Activated B cell treated with CpG ODN at 0.5 μM for 24 hours (primary cell): Measurements from ENCODE around the gene TP63. TPM values are rescaled to one million over a fixed set of nuclear protein-coding genes. Genes with fewer than 3 reads are reported as not detected.
"Not testable (repeated sequence)": the region's sequence is repeated elsewhere in the genome, so short reads cannot be mapped to it uniquely, and the experiment has no call there.

Source experiments
- ATAC-seq: fragments of 200-7000 bp; cut with Tn5 transposase; one replicate; pipeline ENCODE4 v1.10.0; 2021; ENCODE audit warnings: low read depth, mild to moderate bottlenecking, moderate library complexity
- CTCF ChIA-PET: fragments of 350-600 bp; sonication (Branson Sonifier 250); formaldehyde crosslinking; loops from one replicate; lab custom pipeline; 2021; ENCODE audit warnings: antibody characterized with exemption; lab: Charles Lee
- POLR2A ChIA-PET: fragments of 350-600 bp; sonication (Branson Sonifier 250); formaldehyde crosslinking; loops from one replicate; lab custom pipeline; 2021; ENCODE audit warnings: antibody characterized with exemption; lab: Charles Lee
- DNase-seq: peaks from one replicate; pipeline ENCODE4 v3.0.0; 2022
- H3K27ac Mint-ChIP-seq: one replicate; pipeline ENCODE4 v1.8.0; 2020; ENCODE audit warnings: mixed read lengths
- H3K27me3 Mint-ChIP-seq: one replicate; pipeline ENCODE4 v1.8.0; 2021; ENCODE audit warnings: mixed read lengths
- H3K36me3 Mint-ChIP-seq: one replicate; pipeline ENCODE4 v1.8.0; 2021; ENCODE audit warnings: low read depth, mixed read lengths
- H3K4me1 Mint-ChIP-seq: one replicate; pipeline ENCODE4 v1.8.0; 2021; ENCODE audit warnings: mixed read lengths
- H3K4me3 Mint-ChIP-seq: one replicate; pipeline ENCODE4 v1.8.0; 2020; ENCODE audit warnings: mild to moderate bottlenecking, mixed read lengths
- H3K9me3 Mint-ChIP-seq: one replicate; pipeline ENCODE4 v1.8.0; 2020; ENCODE audit warnings: mixed read lengths
- CTCF ChIP-seq: fragments of 200-600 bp; IDR thresholded peaks from one replicate; pipeline ENCODE4 v1.8.0; 2022; ENCODE audit warnings: antibody characterized with exemption, mild to moderate bottlenecking
- intact Hi-C: fragments of 100-400 bp; cut with micrococcal nuclease; formaldehyde crosslinking; loops from one replicate; pipeline ENCODE4 v1.15.1; 2024
- total RNA-seq: library from RNA; stranded (reverse); gene quantifications from 2 replicates; pipeline ENCODE4 v1.2.3, GENCODE V29; 2022

TP63 gene
- total RNA-seq, 1 donor from 2014 or later = 3.9 TPM

DNA sequence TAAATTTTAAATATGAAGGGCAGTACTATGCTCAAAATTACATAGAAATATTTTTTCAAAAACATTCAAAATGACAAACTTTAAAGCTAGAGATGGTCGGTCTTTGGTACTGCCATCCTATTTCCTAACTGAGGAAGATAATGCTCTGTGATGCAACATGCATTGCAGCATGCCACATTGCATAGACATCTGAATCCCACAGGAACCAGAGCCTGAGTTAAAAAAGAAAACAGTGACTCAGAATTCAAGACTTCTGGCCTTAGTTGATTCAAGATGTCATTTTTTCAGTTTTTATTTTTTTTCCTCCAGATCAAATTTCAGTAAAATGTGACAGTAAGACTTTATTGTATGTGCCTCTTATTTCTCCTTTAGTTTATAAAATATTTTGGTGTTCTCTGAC is 33.1 kb downstream of the TP63 start:
- intact Hi-C loops = no loop called here
- Mint-ChIP-seq H3K27ac (no peak overlapping the region), H3K4me1 (no peaks in the 10 kb centered on the region), H3K36me3 (no peaks in the 10 kb centered on the region), H3K9me3 (no peaks in the 10 kb centered on the region), H3K4me3 (no peak overlapping the region), H3K27me3 (no peaks in the 10 kb centered on the region)
- no peak for TF ChIP-seq CTCF
- no peak for ATAC-seq
- POLR2A ChIA-PET = no interaction called here
- CTCF ChIA-PET = no interaction called here
- DNase-seq = no peak

DNA sequence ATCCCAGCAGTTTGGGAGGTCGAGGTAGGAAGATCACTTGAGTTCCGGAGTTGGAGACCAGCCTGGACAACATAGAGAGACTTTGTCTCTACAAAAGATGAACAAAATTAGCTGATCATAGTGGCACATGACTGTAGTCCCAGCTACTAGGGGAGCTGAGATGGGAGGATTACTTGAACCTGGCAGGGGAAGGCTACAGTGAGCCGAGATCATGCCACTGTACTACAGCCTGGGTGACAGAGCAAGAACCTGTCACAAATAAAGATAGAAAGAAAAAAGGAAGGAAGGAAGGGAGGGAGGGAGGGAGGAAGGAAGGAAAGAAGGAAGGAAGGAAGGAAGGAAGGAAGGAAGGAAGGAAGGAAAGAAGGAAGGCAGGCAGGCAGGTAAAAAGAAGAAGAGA is 41.2 kb downstream of the TP63 start:
- H3K9me3 Mint-ChIP-seq, DNase-seq, CTCF ChIA-PET, H3K4me3 Mint-ChIP-seq, POLR2A ChIA-PET, H3K27me3 Mint-ChIP-seq, H3K4me1 Mint-ChIP-seq, H3K36me3 Mint-ChIP-seq, ATAC-seq, H3K27ac Mint-ChIP-seq: not testable (repeated sequence)
- intact Hi-C loops = loop anchor here (10.0 kb wide), 1 partner anchor 158 kb away; no protein-coding TSS in a partner anchor

- H3K4me1 Mint-ChIP-seq = peaks cover 1% of the 10 kb centered on the region
- no peaks in the 10 kb centered on the region for H3K36me3 Mint-ChIP-seq
- no peak overlapping the region for H3K27ac Mint-ChIP-seq
- no peaks in the 10 kb centered on the region for H3K27me3 Mint-ChIP-seq
- CTCF ChIA-PET = no interaction called here
- H3K9me3 Mint-ChIP-seq = peaks cover 6% of the 10 kb centered on the region
- ATAC-seq (no peak), DNase-seq (no peak)
- POLR2A ChIA-PET = no interaction called here
- intact Hi-C loops = loop anchor here (10.0 kb wide), 1 partner anchor 159 kb away; no protein-coding TSS in a partner anchor
- TF ChIP-seq CTCF = no peak
- H3K4me3 Mint-ChIP-seq = no peak overlapping the region
Observed at GRCh38 chr3:189673535-189673934, 42.3 kb downstream of the TP63 start.

- intact Hi-C loops = loop anchor here (10.0 kb wide), 1 partner anchor 160 kb away; no protein-coding TSS in a partner anchor
- ATAC-seq (no peak), DNase-seq (no peak)
- Mint-ChIP-seq H3K4me1 (peaks cover 1% of the 10 kb centered on the region), H3K27me3 (no peaks in the 10 kb centered on the region), H3K27ac (no peak overlapping the region), H3K9me3 (peaks cover 6% of the 10 kb centered on the region), H3K4me3 (no peak overlapping the region), H3K36me3 (no peaks in the 10 kb centered on the region)
- TF ChIP-seq CTCF = no peak
- ChIA-PET CTCF (no interaction called here), POLR2A (interaction anchor here (0.5 kb wide), 1 partner anchor 1507 kb away, joined by 3 read pairs; no protein-coding TSS in a partner anchor)
Observed at GRCh38 chr3:189674249-189674913, 43.2 kb downstream of the TP63 start.

DNA sequence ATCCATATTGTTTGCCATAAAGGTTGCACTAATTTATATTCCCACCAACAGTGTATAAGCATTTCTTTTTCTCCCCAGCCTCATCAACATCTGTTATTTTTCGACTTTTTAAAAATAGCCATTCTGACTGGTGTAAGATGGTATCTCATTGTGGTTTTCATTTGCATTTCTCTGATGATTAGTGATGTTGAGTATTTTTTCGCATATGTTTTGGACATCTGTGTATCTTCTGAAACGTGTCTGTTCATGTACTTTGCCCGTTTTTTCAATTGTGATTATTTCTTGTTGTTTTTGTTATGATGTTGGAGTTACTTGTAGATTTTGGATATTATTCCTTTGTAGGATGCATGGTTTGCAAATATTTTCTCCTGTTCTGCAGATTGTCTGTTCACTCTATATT is 46.5 kb downstream of the TP63 start:
- ATAC-seq = no peak
- Mint-ChIP-seq H3K4me1 (no peaks in the 10 kb centered on the region), H3K27ac (no peak overlapping the region), H3K4me3 (no peak overlapping the region), H3K9me3 (no peaks in the 10 kb centered on the region), H3K27me3 (no peaks in the 10 kb centered on the region), H3K36me3 (no peaks in the 10 kb centered on the region)
- intact Hi-C loops = loop anchor here (10.0 kb wide), 1 partner anchor 163 kb away; no protein-coding TSS in a partner anchor
- POLR2A ChIA-PET = no interaction called here
- CTCF ChIA-PET = no interaction called here
- DNase-seq = no peak
- no peak for TF ChIP-seq CTCF
